ENCODE measurements around the gene CCDC9B. TPM values are rescaled to one million over a fixed set of nuclear protein-coding genes. Genes with fewer than 3 reads are reported as not detected.

The CCDC9B gene
- total and polyA plus RNA-seq, 2 of the 4 experiments (the other 2 are of a cell fraction), result 19.7 to 30.9 TPM

DNA sequence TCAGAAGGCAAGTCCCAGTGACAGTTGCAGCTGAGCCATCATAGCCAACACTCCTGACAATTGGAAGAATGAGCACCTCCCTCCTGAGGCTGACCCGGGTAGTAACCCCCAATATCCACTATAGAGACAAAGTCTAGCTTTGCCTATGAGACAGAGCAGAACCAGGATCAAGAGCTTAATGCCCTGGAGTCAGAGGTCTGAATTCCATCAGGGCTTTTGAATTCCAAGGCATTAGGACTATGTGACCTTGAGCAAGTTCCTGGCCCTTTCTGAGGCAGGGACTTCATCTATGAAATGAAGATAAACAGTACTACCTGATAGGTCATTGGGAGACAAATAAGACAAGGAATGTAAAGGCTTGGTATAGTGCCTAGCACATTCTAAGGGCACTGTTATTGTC is 20.3 kb downstream of the CCDC9B start:
- H2BK120ac ChIP-seq (ENCODE audit: low read depth, low read length), result no peak overlapping the region
- H3K79me1 ChIP-seq (ENCODE audit: low read depth in 1 of 2, low read length in 2 of 2), result peaks cover 9% of the 10 kb centered on the region in 2 experiments
- peaks cover 7% of the 10 kb centered on the region; the same call in 1 of the 2 replicates for H3K4me1 ChIP-seq (ENCODE audit: control insufficient read depth, insufficient read depth, low read length)
- H2BK20ac ChIP-seq (ENCODE audit: low read depth, low read length), result no peak overlapping the region
- H4K8ac ChIP-seq (ENCODE audit: low read depth in 2 of 2, low read length in 2 of 2), result no peak overlapping the region
- no peak overlapping the region for H2AK9ac ChIP-seq (replicated peaks; ENCODE audit: low read depth, low read length, poor library complexity)
- dilution Hi-C loops (cut with HindIII; ENCODE audit: low sequenced_read_pairs, unreplicated experiment), result no loop called here
- H3K36me3 ChIP-seq (ENCODE audit: control insufficient read depth, insufficient read depth, low read length), result no peaks in the 10 kb centered on the region
- no peak overlapping the region for H2BK15ac ChIP-seq (ENCODE audit: low read depth, low read length)
- CTCF ChIA-PET, result interaction anchor here (0.6 to 3.6 kb wide), 4 partner anchors 11 to 269 kb away, joined by 5 to 18 read pairs (median 10); no protein-coding TSS in a partner anchor
- H3K18ac ChIP-seq (ENCODE audit: low read depth, low read length), result no peak overlapping the region
- H3K4me2 ChIP-seq (ENCODE audit: low read depth, low read length), result no peak overlapping the region
- 0 out of 2 replicates have a peak, but pooled peaks cover 10% of the 10 kb centered on the region for H4K20me1 ChIP-seq (ENCODE audit: insufficient read depth, low read length)
- H2BK5ac ChIP-seq (ENCODE audit: low read depth, low read length, poor library complexity, severe bottlenecking), result no peak overlapping the region
- no peak overlapping the region for H3K14ac ChIP-seq (replicated peaks; ENCODE audit: low read depth, low read length)
- TF ChIP-seq RFX5 (IDR thresholded peaks at IDR 0.05; ENCODE audit: low read depth, low read length), result no peak
- TF ChIP-seq, protein P1, sequence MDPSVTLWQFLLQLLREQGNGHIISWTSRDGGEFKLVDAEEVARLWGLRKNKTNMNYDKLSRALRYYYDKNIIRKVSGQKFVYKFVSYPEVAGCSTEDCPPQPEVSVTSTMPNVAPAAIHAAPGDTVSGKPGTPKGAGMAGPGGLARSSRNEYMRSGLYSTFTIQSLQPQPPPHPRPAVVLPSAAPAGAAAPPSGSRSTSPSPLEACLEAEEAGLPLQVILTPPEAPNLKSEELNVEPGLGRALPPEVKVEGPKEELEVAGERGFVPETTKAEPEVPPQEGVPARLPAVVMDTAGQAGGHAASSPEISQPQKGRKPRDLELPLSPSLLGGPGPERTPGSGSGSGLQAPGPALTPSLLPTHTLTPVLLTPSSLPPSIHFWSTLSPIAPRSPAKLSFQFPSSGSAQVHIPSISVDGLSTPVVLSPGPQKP (IDR thresholded peaks at IDR 0.05; ENCODE audit: borderline replicate concordance, low read depth, low read length), result no peak
- TF ChIP-seq, protein P2, sequence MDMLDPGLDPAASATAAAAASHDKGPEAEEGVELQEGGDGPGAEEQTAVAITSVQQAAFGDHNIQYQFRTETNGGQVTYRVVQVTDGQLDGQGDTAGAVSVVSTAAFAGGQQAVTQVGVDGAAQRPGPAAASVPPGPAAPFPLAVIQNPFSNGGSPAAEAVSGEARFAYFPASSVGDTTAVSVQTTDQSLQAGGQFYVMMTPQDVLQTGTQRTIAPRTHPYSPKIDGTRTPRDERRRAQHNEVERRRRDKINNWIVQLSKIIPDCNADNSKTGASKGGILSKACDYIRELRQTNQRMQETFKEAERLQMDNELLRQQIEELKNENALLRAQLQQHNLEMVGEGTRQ (IDR thresholded peaks at IDR 0.05; ENCODE audit: low read depth, low read length), result no peak
- no peak for TF ChIP-seq CHD1 (IDR thresholded peaks at IDR 0.05; ENCODE audit: low read depth, low read length)
- no peak for TF ChIP-seq MAFK (IDR thresholded peaks at IDR 0.05; ENCODE audit: low read depth, low read length)
- no peak for TF ChIP-seq FOS (IDR thresholded peaks at IDR 0.05; ENCODE audit: low read depth, low read length)
- no peak for TF ChIP-seq MAZ (IDR thresholded peaks at IDR 0.05; ENCODE audit: borderline replicate concordance, low read depth, low read length)
- TF ChIP-seq RCOR1 (IDR thresholded peaks at IDR 0.05; ENCODE audit: insufficient replicate concordance, low read length), result no peak
- TF ChIP-seq, protein P3, sequence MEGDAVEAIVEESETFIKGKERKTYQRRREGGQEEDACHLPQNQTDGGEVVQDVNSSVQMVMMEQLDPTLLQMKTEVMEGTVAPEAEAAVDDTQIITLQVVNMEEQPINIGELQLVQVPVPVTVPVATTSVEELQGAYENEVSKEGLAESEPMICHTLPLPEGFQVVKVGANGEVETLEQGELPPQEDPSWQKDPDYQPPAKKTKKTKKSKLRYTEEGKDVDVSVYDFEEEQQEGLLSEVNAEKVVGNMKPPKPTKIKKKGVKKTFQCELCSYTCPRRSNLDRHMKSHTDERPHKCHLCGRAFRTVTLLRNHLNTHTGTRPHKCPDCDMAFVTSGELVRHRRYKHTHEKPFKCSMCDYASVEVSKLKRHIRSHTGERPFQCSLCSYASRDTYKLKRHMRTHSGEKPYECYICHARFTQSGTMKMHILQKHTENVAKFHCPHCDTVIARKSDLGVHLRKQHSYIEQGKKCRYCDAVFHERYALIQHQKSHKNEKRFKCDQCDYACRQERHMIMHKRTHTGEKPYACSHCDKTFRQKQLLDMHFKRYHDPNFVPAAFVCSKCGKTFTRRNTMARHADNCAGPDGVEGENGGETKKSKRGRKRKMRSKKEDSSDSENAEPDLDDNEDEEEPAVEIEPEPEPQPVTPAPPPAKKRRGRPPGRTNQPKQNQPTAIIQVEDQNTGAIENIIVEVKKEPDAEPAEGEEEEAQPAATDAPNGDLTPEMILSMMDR (conservative IDR thresholded peaks at IDR 0.05; ENCODE audit: low read depth, low read length), result no peak
- TF ChIP-seq RAD21 (IDR thresholded peaks at IDR 0.05; ENCODE audit: low read length), result no peak
- no peak for TF ChIP-seq SMC3 (IDR thresholded peaks at IDR 0.05; ENCODE audit: low read depth, low read length)
- no peak for TF ChIP-seq BHLHE40 (IDR thresholded peaks at IDR 0.05; ENCODE audit: low read depth, low read length)
- no peak for TF ChIP-seq NFE2L2 (IDR thresholded peaks at IDR 0.05; ENCODE audit: low read depth, low read length)
- H3K9me1 ChIP-seq (ENCODE audit: insufficient read depth, low read length), result no peaks in the 10 kb centered on the region
- H4K91ac ChIP-seq (ENCODE audit: insufficient read depth, low read depth, low read length), result no peak overlapping the region
- no peak overlapping the region for H4K5ac ChIP-seq (ENCODE audit: low read depth, low read length)
- H3K27ac ChIP-seq (ENCODE audit: insufficient read depth, low read length), result no peak overlapping the region
- peaks cover 14% of the 10 kb centered on the region for H3K27me3 ChIP-seq (ENCODE audit: control insufficient read depth, insufficient read depth, low read length)
- peak overlapping the region; percentile 15; the same call in 1 of the 2 replicates for H3K23ac ChIP-seq (ENCODE audit: low read depth, low read length)
- H2AFZ ChIP-seq (replicated peaks; ENCODE audit: low read length, poor library complexity), result no peak overlapping the region
- H3K4me3 ChIP-seq (ENCODE audit: insufficient read depth, low read depth, low read length), result no peak overlapping the region
- in situ Hi-C loops (cut with MboI; ENCODE audit: low sequenced_read_pairs), result loop anchor here (5.0 kb wide), 1 partner anchor 102 kb away; no protein-coding TSS in a partner anchor
- WGBS, 2 experiments (ENCODE audit: extremely low coverage in 2 of 2, insufficient read length in 1 of 2), result 100% methylated on average over 1 of the region's 1 CpG; no CpG with 5 or more reads in 1 of the 2 experiments
- no peaks in the 10 kb centered on the region for H3K9me3 ChIP-seq (ENCODE audit: control insufficient read depth, insufficient read depth, low read length)
- no peak overlapping the region for H3K56ac ChIP-seq (ENCODE audit: extremely low read depth, insufficient read depth, low read length)
- BruUV-seq (replicated peaks), result no TSS peak
- intact Hi-C loops (cut with micrococcal nuclease), result loop anchor here (5.0 kb wide), 1 partner anchor 87 kb away; the partner anchor contains the start of gene IVD
- no peak overlapping the region for H3K9ac ChIP-seq (ENCODE audit: low read depth, low read length)
- no peak overlapping the region for H3K4ac ChIP-seq (ENCODE audit: low read depth, low read length)
- ATAC-seq (ENCODE audit: low read depth) (no peak), DNase-seq (no peak)
- no peak overlapping the region for H2AK5ac ChIP-seq (ENCODE audit: low read depth, low read length)
- POLR2A ChIA-PET (ENCODE audit: unreplicated experiment), result no interaction called here

Data from IMR-90 (cell line).